Vagina (tissue), 2 donors: ENCODE data around the gene ATG4A. TPM values are rescaled to one million over a fixed set of nuclear protein-coding genes. Genes with fewer than 3 reads are reported as not detected.

Source experiments
- DNase-seq, 2 donors: peaks; one replicate each; pipeline ENCODE4 v3.0.0-alpha.2; 2017; ENCODE audit errors: extremely low spot score in 2 of 2
- H3K27ac ChIP-seq: fragments of 200-600 bp; sonication (generic); one replicate; pipeline ENCODE4 v1.5.1; 2019
- H3K27me3 ChIP-seq: fragments of 200-600 bp; sonication (generic); one replicate; pipeline ENCODE4 v1.5.1; 2019
- H3K36me3 ChIP-seq, 2 donors: fragments of 200-600 bp; sonication (generic); one replicate each; pipeline ENCODE4 v1.5.1; 2017 to 2019
- H3K4me1 ChIP-seq: fragments of 200-600 bp; sonication (generic); one replicate; pipeline ENCODE4 v1.5.1; 2019
- H3K4me3 ChIP-seq, 2 donors: fragments of 200-600 bp; sonication (generic); 1 replicate in 1 of 2; 2 replicates in 1 of 2; pipeline ENCODE4 v1.5.1; 2016 to 2019
- H3K9me3 ChIP-seq: fragments of 200-600 bp; sonication (generic); one replicate; pipeline ENCODE4 v1.5.1; 2019
- CTCF ChIP-seq, 3 experiments: fragments of 450-650 bp in 2 of 3; fragments of 200-600 bp in 1 of 3; sonication (generic) in 1 of 3; IDR thresholded peaks; one replicate each; pipeline ENCODE4 v1.5.1; 2017 to 2019; ENCODE audit warnings: antibody characterized with exemption in 3 of 3, mild to moderate bottlenecking in 2 of 3, moderate library complexity in 2 of 3
- POLR2A ChIP-seq, 2 donors: fragments of 450-650 bp; IDR thresholded peaks; one replicate each; pipeline ENCODE4 v1.6.1; 2017; ENCODE audit warnings: antibody characterized with exemption in 2 of 2, mild to moderate bottlenecking in 2 of 2, moderate library complexity in 2 of 2
- POLR2AphosphoS5 ChIP-seq, 2 donors: sonication (generic); formaldehyde crosslinking; IDR thresholded peaks; one replicate each; pipeline ENCODE4 v1.9.0; 2017; ENCODE audit warnings: antibody characterized with exemption in 2 of 2, mild to moderate bottlenecking in 2 of 2, low read depth in 1 of 2; ENCODE audit not compliant: insufficient read depth in 1 of 2
- intact Hi-C: fragments of 100-400 bp; cut with DNase I; formaldehyde crosslinking; loops from one replicate; pipeline ENCODE4 v1.15.1; 2023
- total RNA-seq: library from RNA; depleted of rRNA; stranded (reverse); fragments of >200 nt; gene quantifications from one replicate; pipeline ENCODE4 v1.2.3, GENCODE V29; 2016

ATG4A gene
- total RNA-seq, 1 donor from 2014 or later: 5.4 TPM

GRCh38 chrX:108163333-108164082 is 71.9 kb downstream of the ATG4A start:
- Histone ChIP-seq H3K27ac (no peak overlapping the region), H3K4me3 (no peak overlapping the region), H3K27me3 (no peaks in the 10 kb centered on the region), H3K9me3 (no peaks in the 10 kb centered on the region), H3K36me3 (no peaks in the 10 kb centered on the region), H3K4me1 (no peaks in the 10 kb centered on the region)
- no peak for TF ChIP-seq CTCF (IDR thresholded peaks at IDR 0.05)
- no peak for TF ChIP-seq POLR2A (IDR thresholded peaks at IDR 0.05)
- TF ChIP-seq POLR2AphosphoS5 (IDR thresholded peaks at IDR 0.05; ENCODE audit: insufficient read depth in 1 of 2, low read depth in 1 of 2): no peak
- no peak for DNase-seq
- intact Hi-C loops: no loop called here

- no peaks in the 10 kb centered on the region for H3K27me3 ChIP-seq
- peak overlapping the region; percentile 17 for H3K27ac ChIP-seq
- TF ChIP-seq POLR2A (IDR thresholded peaks at IDR 0.05): no peak
- TF ChIP-seq CTCF (IDR thresholded peaks at IDR 0.05): peak in 2 of 3 experiments; percentile 18 to 22
- no peaks in the 10 kb centered on the region for H3K4me1 ChIP-seq
- peak in 1 of 2 donors; percentile 72 for DNase-seq
- H3K4me3 ChIP-seq: no peak overlapping the region
- H3K36me3 ChIP-seq: no peaks in the 10 kb centered on the region
- H3K9me3 ChIP-seq: no peaks in the 10 kb centered on the region
- intact Hi-C loops: no loop called here
Measured at GRCh38 chrX:108165383-108166111, 74.0 kb downstream of the ATG4A start.

- DNase-seq: no peak
- intact Hi-C loops: no loop called here
- Histone ChIP-seq H3K36me3 (no peaks in the 10 kb centered on the region), H3K4me1 (no peaks in the 10 kb centered on the region), H3K27ac (no peak overlapping the region), H3K4me3 (no peak overlapping the region), H3K27me3 (no peaks in the 10 kb centered on the region), H3K9me3 (no peaks in the 10 kb centered on the region)
- no peak for TF ChIP-seq CTCF (IDR thresholded peaks at IDR 0.05)
- TF ChIP-seq POLR2AphosphoS5 (IDR thresholded peaks at IDR 0.05; ENCODE audit: insufficient read depth in 1 of 2, low read depth in 1 of 2): no peak
- TF ChIP-seq POLR2A (IDR thresholded peaks at IDR 0.05): no peak
Measured at GRCh38 chrX:108167211-108167872, 75.8 kb downstream of the ATG4A start.

GRCh38 chrX:108168961-108169740 is 77.6 kb downstream of the ATG4A start:
- H3K4me3 ChIP-seq: no peak overlapping the region
- no peak overlapping the region for H3K27ac ChIP-seq
- intact Hi-C loops: loop anchor here (2.0 kb wide), 1 partner anchor 46 kb away; no protein-coding TSS in a partner anchor
- H3K4me1 ChIP-seq: no peaks in the 10 kb centered on the region
- no peak for TF ChIP-seq POLR2AphosphoS5 (IDR thresholded peaks at IDR 0.05; ENCODE audit: insufficient read depth in 1 of 2, low read depth in 1 of 2)
- no peak for TF ChIP-seq CTCF (IDR thresholded peaks at IDR 0.05)
- no peak for TF ChIP-seq POLR2A (IDR thresholded peaks at IDR 0.05)
- H3K27me3 ChIP-seq: no peaks in the 10 kb centered on the region
- no peaks in the 10 kb centered on the region for H3K36me3 ChIP-seq
- peak in 1 of 2 donors; percentile 67 for DNase-seq
- H3K9me3 ChIP-seq: no peaks in the 10 kb centered on the region
